Measurements from ENCODE around the gene ACACB.

Gene ACACB

GRCh38 chr12:109281452-109281851 is 165.1 kb downstream of the ACACB start:
- no peak for DNase-seq

GRCh38 chr12:109284392-109284791 is 168.0 kb downstream of the ACACB start:
- DNase-seq, result no peak

GRCh38 chr12:109286252-109286651 is 169.9 kb downstream of the ACACB start:
- DNase-seq, result no peak

- no peak for DNase-seq
Observed at GRCh38 chr12:109286652-109287051, 170.3 kb downstream of the ACACB start.

- no peak for DNase-seq
Observed at GRCh38 chr12:109287181-109287580, 170.8 kb downstream of the ACACB start.

GRCh38 chr12:109287811-109288469 is 171.6 kb downstream of the ACACB start:
- no peak for DNase-seq

- DNase-seq, result no peak
Observed at GRCh38 chr12:109288571-109288970, 172.2 kb downstream of the ACACB start.

GRCh38 chr12:109289004-109289403 is 172.6 kb downstream of the ACACB start:
- DNase-seq, result no peak

GRCh38 chr12:109289551-109289950 is 173.2 kb downstream of the ACACB start:
- no peak for DNase-seq

- no peak for DNase-seq
Observed at GRCh38 chr12:109290061-109290460, 173.7 kb downstream of the ACACB start.

- DNase-seq, result no peak
Observed at GRCh38 chr12:109291117-109291516, 174.7 kb downstream of the ACACB start.

GRCh38 chr12:109291521-109292341 is 175.3 kb downstream of the ACACB start:
- no peak for DNase-seq

GRCh38 chr12:109292342-109292711 is 175.9 kb downstream of the ACACB start:
- DNase-seq, result no peak

- DNase-seq, result no peak
Observed at GRCh38 chr12:109293106-109293505, 176.7 kb downstream of the ACACB start.

GRCh38 chr12:109294286-109294796 is 178.0 kb downstream of the ACACB start:
- DNase-seq, result no peak

- DNase-seq, result no peak
Observed at GRCh38 chr12:109295764-109296425, 179.5 kb downstream of the ACACB start.

- no peak for DNase-seq
Observed at GRCh38 chr12:109296431-109296830, 180.0 kb downstream of the ACACB start.

GRCh38 chr12:109299849-109300248 is 183.5 kb downstream of the ACACB start:
- DNase-seq, result no peak

GRCh38 chr12:109301643-109302168 is 185.3 kb downstream of the ACACB start:
- no peak for DNase-seq

- no peak for DNase-seq
Observed at GRCh38 chr12:109302358-109302757, 186.0 kb downstream of the ACACB start.

- DNase-seq, result no peak
Observed at GRCh38 chr12:109302770-109303169, 186.4 kb downstream of the ACACB start.

- no peak for DNase-seq
Observed at GRCh38 chr12:109304485-109304884, 188.1 kb downstream of the ACACB start.

GRCh38 chr12:109305547-109305946 is 189.2 kb downstream of the ACACB start:
- no peak for DNase-seq

All from activated CD4-positive, CD25-positive, alpha-beta regulatory T cell treated with anti-CD3 and anti-CD28 coated beads, Interleukin-2, amount 50 U/mL, for 72 hours (primary cell).